Measurements from ENCODE around the gene PNLIPRP2.

DNA sequence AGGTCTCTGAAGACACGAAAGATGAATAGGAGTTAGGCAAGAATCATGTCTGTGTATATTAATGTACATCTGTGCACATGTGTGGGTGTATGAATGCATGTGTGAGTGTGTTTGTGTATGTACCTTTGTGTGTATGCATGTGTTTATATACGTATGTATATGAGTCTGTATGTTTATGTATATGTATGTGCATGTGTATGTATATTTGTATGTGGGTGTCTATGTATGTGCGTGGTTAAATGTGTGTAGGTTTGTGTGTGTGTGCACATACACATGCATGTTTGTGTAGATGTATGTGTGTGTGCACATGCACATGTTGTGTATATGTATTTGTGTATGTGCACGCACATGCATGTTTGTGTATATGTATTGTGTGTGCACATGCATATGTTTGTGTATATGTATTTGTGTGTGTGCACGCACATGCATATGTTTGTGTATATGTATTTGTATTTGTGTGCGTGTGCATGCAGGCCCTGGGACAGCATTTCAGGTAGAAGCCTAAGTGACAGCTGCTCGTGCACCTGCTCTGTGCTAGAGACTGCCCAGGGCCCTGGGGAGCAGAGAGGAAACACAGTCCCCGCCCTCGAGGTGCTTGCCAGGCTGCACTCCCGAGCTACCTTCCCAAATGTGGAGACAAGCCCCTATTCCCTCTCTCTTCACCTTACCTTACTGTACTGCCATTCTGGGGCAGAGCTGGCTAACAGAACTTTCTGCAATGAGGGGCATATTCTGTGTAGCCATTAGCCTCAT lies 17.9 kb upstream of the PNLIPRP2 start:
- TF ChIP-seq GATA2 (IDR thresholded peaks at IDR 0.05; ENCODE audit: low read depth, low read length) = no peak
- TF ChIP-seq GATA3 (IDR thresholded peaks at IDR 0.05; ENCODE audit: low read depth, low read length) = no peak

Measured in SH-SY5Y (cell line).